ENCODE results near the gene CGREF1. TPM values are rescaled to one million over a fixed set of nuclear protein-coding genes. Genes with fewer than 3 reads are reported as not detected.

CGREF1 gene
- total and polyA plus RNA-seq, 2 donors (not counting 1 experiment from before 2014, with no cell fraction given), result not detected

DNA sequence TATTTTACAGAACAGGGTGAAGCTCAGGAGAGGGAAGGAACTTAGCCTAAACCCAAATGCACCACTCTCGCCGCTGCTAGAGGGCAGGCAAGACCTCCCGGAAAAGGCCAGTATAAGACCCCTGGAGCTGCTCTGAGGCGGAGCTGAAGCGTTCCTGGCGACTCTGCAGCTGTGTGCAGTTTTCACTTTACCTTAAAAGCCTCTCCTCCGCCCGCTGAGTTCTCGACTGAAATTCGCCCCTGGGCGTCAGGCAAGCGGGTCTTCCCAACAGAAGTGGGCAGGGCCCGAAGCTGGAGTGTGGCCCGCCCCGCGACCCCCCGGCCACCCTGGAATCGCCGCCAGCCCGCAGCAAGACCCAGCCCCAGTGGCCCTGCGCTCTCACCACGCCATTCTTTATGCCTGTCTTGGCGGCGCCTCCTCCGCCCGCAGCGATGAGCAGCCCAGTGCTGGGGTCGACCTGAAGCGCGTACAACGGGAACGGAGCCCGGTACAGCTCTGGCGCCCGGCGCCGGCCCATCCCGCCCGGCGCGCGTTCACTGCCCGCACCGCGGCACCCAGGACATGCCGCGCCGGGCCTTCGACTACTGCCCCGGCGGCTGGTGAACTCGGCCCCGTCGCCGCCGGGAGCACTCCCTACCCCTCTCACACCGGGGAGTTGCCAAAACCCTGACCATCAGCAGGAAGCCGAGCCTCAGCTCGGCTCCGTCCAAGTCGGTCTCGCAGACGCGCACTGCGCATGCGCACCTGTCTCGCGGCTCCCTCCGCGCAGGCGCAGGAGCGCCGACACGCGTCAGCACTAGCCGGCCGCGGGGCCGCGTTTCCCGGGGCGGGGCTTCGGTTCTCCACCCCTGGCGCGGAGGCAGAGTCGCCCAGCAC, 15.2 kb upstream of the CGREF1 start, which contains the start of gene PREB:
TSS of gene PREB (minus strand) at position 732 of the 876 bp plus-strand sequence. CDS start at position 517, 215 bp downstream.
- DNase-seq, result peak; percentile 97
- Histone ChIP-seq H2AFZ (ENCODE audit: insufficient read depth, low read depth, low read length, poor library complexity, severe bottlenecking) (peak within 1 kb of the TSS; percentile 92), H3K79me2 (ENCODE audit: control insufficient read depth, insufficient read depth, low read length) (peaks cover 12% of the 10 kb centered on the region), H3K27ac (ENCODE audit: low read length in 2 of 2) (peak within 1 kb of the TSS in 1 of 2 donors; percentile 86), H3K9ac (ENCODE audit: low read length) (peak within 1 kb of the TSS; percentile 88), H3K4me3 (ENCODE audit: control extremely low read depth in 1 of 5, extremely low read depth in 1 of 5, insufficient read depth in 1 of 5, low read depth in 2 of 5, low read length in 4 of 5) (peak within 1 kb of the TSS; percentile 62 to 89 (median 78)), H3K4me1 (ENCODE audit: control insufficient read depth in 2 of 2, insufficient read depth in 2 of 2, low read length in 2 of 2) (peaks cover 17 to 25% of the 10 kb centered on the region in 2 donors), H3K9me3 (ENCODE audit: control extremely low read depth in 1 of 3, control insufficient read depth in 2 of 3, insufficient read depth in 1 of 3, low read length in 2 of 3) (no peaks in the 10 kb centered on the region), H3K27me3 (replicated peaks in 1 of 4; ENCODE audit: control extremely low read depth in 1 of 4, control insufficient read depth in 3 of 4, insufficient read depth in 4 of 4, low read length in 3 of 4) (no peaks in the 10 kb centered on the region), H3K4me2 (replicated peaks; ENCODE audit: low read depth, low read length, poor library complexity, severe bottlenecking) (peak within 1 kb of the TSS; percentile 93), H3K36me3 (replicated peaks in 1 of 2; ENCODE audit: control extremely low read depth in 1 of 2, control insufficient read depth in 1 of 2, extremely low read depth in 1 of 2, insufficient read depth in 2 of 2, low read length in 1 of 2) (peaks cover 0 to 30% of the 10 kb centered on the region in 2 experiments), H4K20me1 (ENCODE audit: control insufficient read depth, insufficient read depth, low read length, poor library complexity, severe bottlenecking) (peaks cover 5% of the 10 kb centered on the region)
- POLR2A ChIA-PET, result interaction anchor here (0.5 to 3.4 kb wide), 6 partner anchors 10 to 191 kb away, joined by 3 to 29 read pairs (median 4); partner anchors contain the start of genes ABHD1, ATRAID, OST4 and SLC5A6
- no peaks in the 10 kb centered on the region for H3K27me3 Mint-ChIP-seq
- WGBS (ENCODE audit: insufficient coverage), result under 1% methylated on average over 80 of the region's 86 CpGs
- H3K4me1 Mint-ChIP-seq, result peaks cover 24% of the 10 kb centered on the region
- peak within 1 kb of the TSS; percentile 97 for H3K27ac Mint-ChIP-seq
- ATAC-seq (ENCODE audit: low read depth), result peak; percentile 99
- peak within 1 kb of the TSS; percentile 96 for H3K4me3 Mint-ChIP-seq
- intact Hi-C loops (cut with micrococcal nuclease), result loop anchor here (1.0 kb wide), 10 partner anchors 11 to 236 kb away; partner anchors contain the start of genes ABHD1, ATRAID, CAD and EIF2B4
- CTCF ChIA-PET, result interaction anchor here (0.9 to 2.8 kb wide), 8 partner anchors 10 to 171 kb away, joined by 4 to 19 read pairs (median 6); partner anchors contain the start of genes ABHD1 and AGBL5
- no peaks in the 10 kb centered on the region for H3K9me3 Mint-ChIP-seq (ENCODE audit: insufficient read depth)
- TF ChIP-seq EZH2 (IDR thresholded peaks at IDR 0.05; ENCODE audit: borderline replicate concordance, insufficient read depth, low read depth, low read length, poor library complexity, severe bottlenecking), result no peak
- TF ChIP-seq, protein P1, sequence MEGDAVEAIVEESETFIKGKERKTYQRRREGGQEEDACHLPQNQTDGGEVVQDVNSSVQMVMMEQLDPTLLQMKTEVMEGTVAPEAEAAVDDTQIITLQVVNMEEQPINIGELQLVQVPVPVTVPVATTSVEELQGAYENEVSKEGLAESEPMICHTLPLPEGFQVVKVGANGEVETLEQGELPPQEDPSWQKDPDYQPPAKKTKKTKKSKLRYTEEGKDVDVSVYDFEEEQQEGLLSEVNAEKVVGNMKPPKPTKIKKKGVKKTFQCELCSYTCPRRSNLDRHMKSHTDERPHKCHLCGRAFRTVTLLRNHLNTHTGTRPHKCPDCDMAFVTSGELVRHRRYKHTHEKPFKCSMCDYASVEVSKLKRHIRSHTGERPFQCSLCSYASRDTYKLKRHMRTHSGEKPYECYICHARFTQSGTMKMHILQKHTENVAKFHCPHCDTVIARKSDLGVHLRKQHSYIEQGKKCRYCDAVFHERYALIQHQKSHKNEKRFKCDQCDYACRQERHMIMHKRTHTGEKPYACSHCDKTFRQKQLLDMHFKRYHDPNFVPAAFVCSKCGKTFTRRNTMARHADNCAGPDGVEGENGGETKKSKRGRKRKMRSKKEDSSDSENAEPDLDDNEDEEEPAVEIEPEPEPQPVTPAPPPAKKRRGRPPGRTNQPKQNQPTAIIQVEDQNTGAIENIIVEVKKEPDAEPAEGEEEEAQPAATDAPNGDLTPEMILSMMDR (IDR thresholded peaks at IDR 0.05), result no peak
